Cerebellar cortex (tissue), 1 donor: ENCODE data around the gene TUBB4A.
"Not testable (repeated sequence)": the region's sequence is repeated elsewhere in the genome, so short reads cannot be mapped to it uniquely, and the experiment has no call there.

ENCODE experiments used
- DNase-seq: peaks from one replicate; pipeline ENCODE4 v3.0.0-alpha.2; 2015; ENCODE audit warnings: low spot score

The TUBB4A gene

GRCh38 chr19:6524311-6524710, 22.2 kb upstream of the TUBB4A start:
- no peak for DNase-seq

- no peak for DNase-seq
Observed at GRCh38 chr19:6522712-6523111, 20.6 kb upstream of the TUBB4A start.

- DNase-seq: no peak
Observed at GRCh38 chr19:6521718-6522646, 19.9 kb upstream of the TUBB4A start.

GRCh38 chr19:6519289-6519688, 17.2 kb upstream of the TUBB4A start:
- no peak for DNase-seq

GRCh38 chr19:6518145-6518911, 16.2 kb upstream of the TUBB4A start:
- DNase-seq: no peak

- DNase-seq: peak; percentile 92
Observed at GRCh38 chr19:6516659-6517291, 14.7 kb upstream of the TUBB4A start.

GRCh38 chr19:6516018-6516658, 14.0 kb upstream of the TUBB4A start:
- peak; percentile 97 for DNase-seq

- DNase-seq: no peak
Observed at GRCh38 chr19:6514926-6515544, 12.9 kb upstream of the TUBB4A start.

- DNase-seq: no peak
Observed at GRCh38 chr19:6514089-6514488, 12.0 kb upstream of the TUBB4A start.

GRCh38 chr19:6510618-6511017, 8.5 kb upstream of the TUBB4A start:
- DNase-seq: no peak

- peak; percentile 80 for DNase-seq
Observed at GRCh38 chr19:6509118-6509971, 7.2 kb upstream of the TUBB4A start.

GRCh38 chr19:6508028-6508771, 6.1 kb upstream of the TUBB4A start:
- DNase-seq: not testable (repeated sequence)

GRCh38 chr19:6503407-6504201, 1.5 kb upstream of the TUBB4A start:
- DNase-seq: no peak

- peak; percentile 90 for DNase-seq
Observed at GRCh38 chr19:6500837-6501739, 1.0 kb downstream of the TUBB4A start.

GRCh38 chr19:6499052-6499790, 2.9 kb downstream of the TUBB4A start:
- DNase-seq: peak; percentile 88

- DNase-seq: no peak
Observed at GRCh38 chr19:6498294-6499036, 3.6 kb downstream of the TUBB4A start.

GRCh38 chr19:6495947-6496346, 6.2 kb downstream of the TUBB4A start:
- DNase-seq: no peak
